ENCODE results near the gene RSL1D1.

RSL1D1 gene

GRCh38 chr16:11784038-11784369 is 67.3 kb downstream of the RSL1D1 start:
- ChIA-PET POLR2A (interaction anchor here (0.7 to 0.9 kb wide), 2 partner anchors 41 to 228 kb away, joined by 3 read pairs; partner anchors contain the start of gene TXNDC11), CTCF (interaction anchor here (8.3 kb wide), 1 partner anchor 13 kb away, joined by 77 read pairs; the partner anchor contains the start of gene ZC3H7A)
- TF ChIP-seq CTCF (IDR thresholded peaks at IDR 0.05; ENCODE audit: insufficient read depth, low read length, missing control alignments): no peak
- DNase-seq (ENCODE audit: low read depth, low spot score): no peak
- H3K4me3 ChIP-seq (ENCODE audit: low read depth, low read length): no peak overlapping the region

All from AG04449 (cell line).